Measurements from ENCODE around the gene DENND1C.

GRCh38 chr19:6478815-6479214, 2.8 kb downstream of the DENND1C start:
- TF ChIP-seq, protein P1, sequence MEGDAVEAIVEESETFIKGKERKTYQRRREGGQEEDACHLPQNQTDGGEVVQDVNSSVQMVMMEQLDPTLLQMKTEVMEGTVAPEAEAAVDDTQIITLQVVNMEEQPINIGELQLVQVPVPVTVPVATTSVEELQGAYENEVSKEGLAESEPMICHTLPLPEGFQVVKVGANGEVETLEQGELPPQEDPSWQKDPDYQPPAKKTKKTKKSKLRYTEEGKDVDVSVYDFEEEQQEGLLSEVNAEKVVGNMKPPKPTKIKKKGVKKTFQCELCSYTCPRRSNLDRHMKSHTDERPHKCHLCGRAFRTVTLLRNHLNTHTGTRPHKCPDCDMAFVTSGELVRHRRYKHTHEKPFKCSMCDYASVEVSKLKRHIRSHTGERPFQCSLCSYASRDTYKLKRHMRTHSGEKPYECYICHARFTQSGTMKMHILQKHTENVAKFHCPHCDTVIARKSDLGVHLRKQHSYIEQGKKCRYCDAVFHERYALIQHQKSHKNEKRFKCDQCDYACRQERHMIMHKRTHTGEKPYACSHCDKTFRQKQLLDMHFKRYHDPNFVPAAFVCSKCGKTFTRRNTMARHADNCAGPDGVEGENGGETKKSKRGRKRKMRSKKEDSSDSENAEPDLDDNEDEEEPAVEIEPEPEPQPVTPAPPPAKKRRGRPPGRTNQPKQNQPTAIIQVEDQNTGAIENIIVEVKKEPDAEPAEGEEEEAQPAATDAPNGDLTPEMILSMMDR (conservative IDR thresholded peaks at IDR 0.05; ENCODE audit: low read depth, low read length), result no peak
- no peak for TF ChIP-seq EZH2 (IDR thresholded peaks at IDR 0.05; ENCODE audit: borderline replicate concordance, low read depth, low read length, poor library complexity, severe bottlenecking)
